HepG2 (cell line): ENCODE data around the gene TSC22D2. TPM values are rescaled to one million over a fixed set of nuclear protein-coding genes. Genes with fewer than 3 reads are reported as not detected.

Experiments used
- ATAC-seq: fragments of 200-7000 bp; cut with Tn5 transposase; 3 replicates; pipeline ENCODE4 v1.9.1; 2020; ENCODE audit warnings: mild to moderate bottlenecking, moderate library complexity
- BruUV-seq: library from RNA; stranded (reverse); fragments of 400-500 nt; replicated peaks from 2 replicates; lab custom pipeline; 2021; lab: Mats Ljungman, UMichigan
- CTCF ChIA-PET: fragments of 300-600 bp; formaldehyde crosslinking; extraction: SDS; loops from one replicate; lab custom pipeline; 2021; ENCODE audit warnings: low total read pairs, inconsistent platforms, low intra/inter-chr PET ratio; lab: Yijun Ruan, JAX
- POLR2A ChIA-PET: fragments of 350-600 bp; sonication (Branson Sonifier 250); formaldehyde crosslinking; loops from one replicate; lab custom pipeline; 2020; ENCODE audit warnings: antibody characterized with exemption, inconsistent platforms; lab: Yijun Ruan, JAX
- DNase-seq: peaks from one replicate; pipeline ENCODE4 v3.0.0-alpha.2; 2015; ENCODE audit warnings: low spot score
- FAIRE-seq: peaks from 3 replicates; lab custom pipeline; 2011; peaks lifted over from hg19 to GRCh38; lab: Jason Lieb, UNC
- H2AFZ ChIP-seq: one replicate; pipeline ENCODE4 v1.6.1; 2011; ENCODE audit warnings: low read length, inconsistent platforms
- H3K27ac ChIP-seq: fragments of 300-600 bp; 3 replicates; pipeline ENCODE4 v1.8.0; 2011; ENCODE audit warnings: mixed run types, mild to moderate bottlenecking, mixed read lengths, low read length, inconsistent platforms; ENCODE audit not compliant: insufficient read depth; ENCODE audit errors: extremely low read length
- H3K27me3 ChIP-seq, 2 experiments: fragments of 200-600 bp in 1 of 2; 2 replicates in 1 of 2; 3 replicates in 1 of 2; pipeline versions ENCODE4 v1.6.0 to v1.8.0; 2011; ENCODE audit warnings: low read length in 2 of 2, mild to moderate bottlenecking in 2 of 2, moderate library complexity in 2 of 2, inconsistent platforms in 1 of 2; ENCODE audit not compliant: insufficient read depth in 2 of 2, control insufficient read depth in 1 of 2
- H3K36me3 ChIP-seq, 2 experiments: fragments of 200-600 bp in 1 of 2; replicated peaks in 1 of 2; 2 replicates in 1 of 2; 3 replicates in 1 of 2; pipeline versions ENCODE4 v1.5.1 to v1.8.0; 2011; ENCODE audit warnings: low read length in 2 of 2, inconsistent platforms in 1 of 2; ENCODE audit not compliant: insufficient read depth in 2 of 2, control insufficient read depth in 1 of 2
- H3K4me1 ChIP-seq: 2 replicates; pipeline ENCODE4 v1.5.1; 2012; ENCODE audit warnings: low read length, inconsistent platforms; ENCODE audit not compliant: insufficient read depth
- H3K4me2 ChIP-seq: 2 replicates; pipeline ENCODE4 v1.6.0; 2011; ENCODE audit warnings: low read depth, low read length, inconsistent platforms
- H3K4me3 ChIP-seq, 3 experiments: fragments of 200-600 bp in 1 of 3; sonication (generic), shearing (Covaris generic) in 1 of 3; replicated peaks in 1 of 3; 2 replicates each; pipeline ENCODE4 v1.5.1; 2011 to 2016; ENCODE audit warnings: low read length in 3 of 3, inconsistent platforms in 2 of 3, low read depth in 2 of 3, mild to moderate bottlenecking in 2 of 3, control low read depth in 1 of 3, mixed read lengths in 1 of 3; ENCODE audit not compliant: insufficient read depth in 1 of 3
- H3K79me2 ChIP-seq: one replicate; pipeline ENCODE4 v1.6.1; 2011; ENCODE audit warnings: low read length, inconsistent platforms; ENCODE audit not compliant: insufficient read depth
- H3K9ac ChIP-seq: 2 replicates; pipeline ENCODE4 v1.6.0; 2011; ENCODE audit warnings: mild to moderate bottlenecking, low read depth, low read length, inconsistent platforms; ENCODE audit not compliant: insufficient read depth
- H3K9me3 ChIP-seq: 2 replicates; pipeline ENCODE4 v1.5.1; 2012; ENCODE audit warnings: mild to moderate bottlenecking, low read length
- H4K20me1 ChIP-seq: 2 replicates; pipeline ENCODE4 v1.6.0; 2011; ENCODE audit warnings: inconsistent platforms, mild to moderate bottlenecking, low read length, moderate library complexity; ENCODE audit not compliant: insufficient read depth
- ARNTL ChIP-seq: sonication (generic); formaldehyde crosslinking; IDR thresholded peaks from 2 replicates; pipeline ENCODE4 v1.4.0; 2020; ENCODE audit warnings: mild to moderate bottlenecking, missing genetic modification reagents
- BCL6 ChIP-seq: IDR thresholded peaks from 2 replicates; pipeline ENCODE4 v1.6.1; 2016; ENCODE audit warnings: missing genetic modification reagents, missing compliant biosample characterization
- GATAD2A ChIP-seq: IDR thresholded peaks from 2 replicates; pipeline ENCODE4 v1.6.1; 2016
- HNF4A ChIP-seq: sonication (generic); formaldehyde crosslinking; IDR thresholded peaks from 2 replicates; pipeline ENCODE4 v1.4.0; 2020; ENCODE audit warnings: missing genetic modification reagents
- KDM5A ChIP-seq: fragments of 200-600 bp; sonication (generic); IDR thresholded peaks from 2 replicates; pipeline ENCODE4 v1.7.0; 2018; ENCODE audit warnings: antibody characterized with exemption, mild to moderate bottlenecking, low read length, borderline replicate concordance
- KLF9 ChIP-seq: IDR thresholded peaks from 2 replicates; pipeline ENCODE4 v1.6.1; 2016; ENCODE audit warnings: low read depth
- NFE2 ChIP-seq: sonication (generic); formaldehyde crosslinking; IDR thresholded peaks from 2 replicates; pipeline ENCODE4 v1.4.0; 2020; ENCODE audit warnings: missing genetic modification reagents
- RARA ChIP-seq: IDR thresholded peaks from 2 replicates; pipeline ENCODE4 v1.6.1; 2016; ENCODE audit warnings: missing genetic modification reagents, missing compliant biosample characterization
- SAP130 ChIP-seq: IDR thresholded peaks from 2 replicates; pipeline ENCODE4 v1.6.1; 2016; ENCODE audit warnings: low read depth
- ZBTB7A ChIP-seq: sonication (generic); formaldehyde crosslinking; IDR thresholded peaks from 2 replicates; pipeline ENCODE4 v1.8.0; 2022; ENCODE audit warnings: mild to moderate bottlenecking, missing genetic modification reagents
- ZNF30 ChIP-seq: sonication (generic); formaldehyde crosslinking; IDR thresholded peaks from 2 replicates; pipeline ENCODE4 v1.5.0; 2020; ENCODE audit warnings: mild to moderate bottlenecking, missing genetic modification reagents
- ZNF782 ChIP-seq: sonication (generic); formaldehyde crosslinking; IDR thresholded peaks from 2 replicates; pipeline ENCODE4 v1.4.0; 2020; ENCODE audit warnings: missing genetic modification reagents, mild to moderate bottlenecking, borderline replicate concordance
- WGBS: methylation state at CpG from one replicate; pipeline ENCODE4 v1.1.6; 2017; ENCODE audit warnings: low lambda C conversion rate; 5-methylcytosine and 5-hydroxymethylcytosine counted together
- in situ Hi-C: cut with HindIII; loops from 2 replicates; pipeline ENCODE4 v1.10.0; 2017; ENCODE audit warnings: low pct_unique_long_range_greater_than_20kb; ENCODE audit not compliant: extremely low pct_ligation_motif_present
- intact Hi-C: fragments of 100-400 bp; cut with micrococcal nuclease; formaldehyde crosslinking; loops from one replicate; pipeline ENCODE4 v1.10.0; 2022; ENCODE audit not compliant: unreplicated experiment
- polyA plus RNA-seq, 8 experiments: library from polyadenylated mRNA; depleted of rRNA in 3 of 8; stranded (reverse) in 7 of 8; unstranded in 1 of 8; fragments of >200 nt; fragmentation: Illumina TruSeq in 4 of 8; extraction: Trizol in 4 of 8; gene quantifications; 2 replicates each; pipeline versions ENCODE4 v1.2.1 to v1.2.3, GENCODE V29; 2011 to 2016; ENCODE audit warnings: low read depth in 4 of 8, missing spikeins in 1 of 8, mixed read lengths in 1 of 8; ENCODE audit not compliant: insufficient read depth in 1 of 8
- total RNA-seq, 5 experiments: library from RNA; depleted of rRNA; stranded (reverse); fragments of >200 nt; fragmentation: Illumina TruSeq; extraction: Trizol; gene quantifications; 2 replicates each; pipeline ENCODE4 v1.2.3, GENCODE V29; 2016; ENCODE audit warnings: low read depth in 1 of 5
- TF ChIP-seq, protein P1 (sequence below): IDR thresholded peaks from 2 replicates; pipeline ENCODE4 v1.6.1; 2016; ENCODE audit warnings: low read depth
- TF ChIP-seq, protein P2 (sequence below): sonication (generic); formaldehyde crosslinking; IDR thresholded peaks from 2 replicates; pipeline ENCODE4 v1.5.0; 2020; ENCODE audit warnings: mild to moderate bottlenecking, missing genetic modification reagents, borderline replicate concordance

TSC22D2 gene
- total and polyA plus RNA-seq, 2 of the 13 experiments (the other 11 are each of a cell fraction or from before 2014, with no cell fraction given): 4.6 to 8.2 TPM

DNA sequence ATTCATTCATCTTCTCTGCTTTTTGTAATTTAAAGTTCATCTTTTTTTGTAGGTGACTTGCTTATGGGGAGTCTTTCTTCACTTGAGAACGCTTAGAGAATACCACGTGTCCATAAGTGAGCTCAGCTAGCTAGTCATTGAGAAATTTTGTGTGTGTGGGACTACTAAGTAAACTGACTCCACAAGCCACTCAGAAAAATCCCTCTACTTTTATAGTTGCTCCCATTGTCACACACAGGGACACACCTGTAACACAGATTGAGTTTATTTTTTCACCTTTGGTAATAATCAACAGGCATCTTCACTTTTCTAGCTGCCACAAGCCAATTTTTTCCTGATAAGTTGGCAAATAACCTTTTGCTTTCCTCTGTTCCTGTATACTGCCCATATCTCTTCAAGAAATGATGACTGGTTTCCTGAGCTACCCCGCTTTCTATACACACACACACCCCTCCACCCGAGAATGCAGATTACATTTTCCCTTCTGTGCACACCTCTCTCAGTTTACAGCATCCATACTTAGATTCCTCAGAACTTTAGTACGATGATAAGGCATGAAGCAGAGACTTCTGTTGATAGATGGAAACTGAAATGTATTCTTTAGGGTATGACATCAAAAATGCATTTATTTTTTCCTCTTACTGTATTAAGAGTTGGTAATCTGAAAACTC lies 4.6 kb downstream of the TSC22D2 start (continued):
- no peak for TF ChIP-seq ZNF782 (CRISPR knock-in tag)
- 0 out of 2 replicates have a peak, but pooled peaks have one; percentile 20 for TF ChIP-seq KDM5A
- TF ChIP-seq BCL6: peak; percentile 24; the same call in 1 of the 2 replicates
- TF ChIP-seq, all 625 proteins: peak for 11

DNA sequence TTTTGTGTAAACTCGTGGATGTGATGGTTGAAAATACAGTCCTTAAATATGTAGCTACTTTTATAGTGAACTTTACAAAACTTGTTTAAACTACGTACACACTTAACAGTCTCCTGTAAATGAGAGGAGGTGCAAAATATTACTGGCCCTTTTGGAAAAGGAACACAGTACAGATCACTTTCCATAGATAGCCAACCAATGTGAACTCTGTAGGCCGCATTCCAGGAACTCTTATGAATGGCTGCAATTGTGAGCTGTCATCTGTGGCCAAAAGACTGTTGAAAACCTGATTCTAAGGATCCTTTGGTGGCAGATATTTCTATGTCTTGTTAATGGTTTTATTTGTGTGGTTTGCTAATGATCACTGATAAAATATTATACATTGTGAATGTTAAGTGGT lies 6.2 kb downstream of the TSC22D2 start:
- intact Hi-C loops: loop anchor here (1.0 to 10.0 kb wide), 5 partner anchors 33 to 479 kb away; partner anchors contain the start of genes EIF2A and SERP1
- Histone ChIP-seq H3K27ac (no peak overlapping the region), H3K4me1 (peaks cover 38% of the 10 kb centered on the region), H3K4me3 (peak overlapping the region; percentile 89 to 97 (median 90); a peak in 5 of 6 replicates), H3K27me3 (no peaks in the 10 kb centered on the region; a peak in 1 of 5 replicates), H2AFZ (no peak overlapping the region), H3K4me2 (peak overlapping the region; percentile 89), H3K79me2 (peaks cover 100% of the 10 kb centered on the region), H3K9me3 (no peaks in the 10 kb centered on the region), H4K20me1 (peaks cover 69% of the 10 kb centered on the region), H3K9ac (no peak overlapping the region; the same call in 1 of the 2 replicates), H3K36me3 (0 out of 5 replicates have a peak, but pooled peaks cover 1 to 12% of the 10 kb centered on the region in 2 experiments)
- ChIA-PET POLR2A (no interaction called here), CTCF (no interaction called here)
- FAIRE-seq: peak; percentile 68
- no TSS peak for BruUV-seq
- DNase-seq: peak; percentile 76
- 5% methylated on average over 3 of the region's 3 CpGs for WGBS
- in situ Hi-C loops: no loop called here
- peak; percentile 26 for ATAC-seq
- TF ChIP-seq, protein P1, sequence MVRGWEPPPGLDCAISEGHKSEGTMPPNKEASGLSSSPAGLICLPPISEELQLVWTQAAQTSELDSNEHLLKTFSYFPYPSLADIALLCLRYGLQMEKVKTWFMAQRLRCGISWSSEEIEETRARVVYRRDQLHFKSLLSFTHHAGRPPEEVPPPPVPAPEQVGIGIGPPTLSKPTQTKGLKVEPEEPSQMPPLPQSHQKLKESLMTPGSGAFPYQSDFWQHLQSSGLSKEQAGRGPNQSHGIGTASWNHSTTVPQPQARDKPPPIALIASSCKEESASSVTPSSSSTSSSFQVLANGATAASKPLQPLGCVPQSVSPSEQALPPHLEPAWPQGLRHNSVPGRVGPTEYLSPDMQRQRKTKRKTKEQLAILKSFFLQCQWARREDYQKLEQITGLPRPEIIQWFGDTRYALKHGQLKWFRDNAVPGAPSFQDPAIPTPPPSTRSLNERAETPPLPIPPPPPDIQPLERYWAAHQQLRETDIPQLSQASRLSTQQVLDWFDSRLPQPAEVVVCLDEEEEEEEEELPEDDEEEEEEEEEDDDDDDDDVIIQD: peak; percentile 54
- TF ChIP-seq ZBTB7A: no peak
- TF ChIP-seq GATAD2A (CRISPR knock-in tag): 0 out of 2 replicates have a peak, but pooled peaks have one; percentile 28
- TF ChIP-seq RARA (CRISPR knock-in tag): peak; percentile 56
- no peak for TF ChIP-seq NFE2 (CRISPR knock-in tag)
- TF ChIP-seq KLF9 (CRISPR knock-in tag): no peak
- TF ChIP-seq, protein P2, sequence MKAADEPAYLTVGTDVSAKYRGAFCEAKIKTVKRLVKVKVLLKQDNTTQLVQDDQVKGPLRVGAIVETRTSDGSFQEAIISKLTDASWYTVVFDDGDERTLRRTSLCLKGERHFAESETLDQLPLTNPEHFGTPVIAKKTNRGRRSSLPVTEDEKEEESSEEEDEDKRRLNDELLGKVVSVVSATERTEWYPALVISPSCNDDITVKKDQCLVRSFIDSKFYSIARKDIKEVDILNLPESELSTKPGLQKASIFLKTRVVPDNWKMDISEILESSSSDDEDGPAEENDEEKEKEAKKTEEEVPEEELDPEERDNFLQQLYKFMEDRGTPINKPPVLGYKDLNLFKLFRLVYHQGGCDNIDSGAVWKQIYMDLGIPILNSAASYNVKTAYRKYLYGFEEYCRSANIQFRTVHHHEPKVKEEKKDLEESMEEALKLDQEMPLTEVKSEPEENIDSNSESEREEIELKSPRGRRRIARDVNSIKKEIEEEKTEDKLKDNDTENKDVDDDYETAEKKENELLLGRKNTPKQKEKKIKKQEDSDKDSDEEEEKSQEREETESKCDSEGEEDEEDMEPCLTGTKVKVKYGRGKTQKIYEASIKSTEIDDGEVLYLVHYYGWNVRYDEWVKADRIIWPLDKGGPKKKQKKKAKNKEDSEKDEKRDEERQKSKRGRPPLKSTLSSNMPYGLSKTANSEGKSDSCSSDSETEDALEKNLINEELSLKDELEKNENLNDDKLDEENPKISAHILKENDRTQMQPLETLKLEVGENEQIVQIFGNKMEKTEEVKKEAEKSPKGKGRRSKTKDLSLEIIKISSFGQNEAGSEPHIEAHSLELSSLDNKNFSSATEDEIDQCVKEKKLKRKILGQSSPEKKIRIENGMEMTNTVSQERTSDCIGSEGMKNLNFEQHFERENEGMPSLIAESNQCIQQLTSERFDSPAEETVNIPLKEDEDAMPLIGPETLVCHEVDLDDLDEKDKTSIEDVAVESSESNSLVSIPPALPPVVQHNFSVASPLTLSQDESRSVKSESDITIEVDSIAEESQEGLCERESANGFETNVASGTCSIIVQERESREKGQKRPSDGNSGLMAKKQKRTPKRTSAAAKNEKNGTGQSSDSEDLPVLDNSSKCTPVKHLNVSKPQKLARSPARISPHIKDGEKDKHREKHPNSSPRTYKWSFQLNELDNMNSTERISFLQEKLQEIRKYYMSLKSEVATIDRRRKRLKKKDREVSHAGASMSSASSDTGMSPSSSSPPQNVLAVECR (CRISPR knock-in tag): peak; percentile 18; the same call in 1 of the 2 replicates
- no peak for TF ChIP-seq ZNF30 (CRISPR knock-in tag)
- no peak for TF ChIP-seq ARNTL (CRISPR knock-in tag)
- peak; percentile 12; the same call in 1 of the 2 replicates for TF ChIP-seq HNF4A (CRISPR knock-in tag)
- TF ChIP-seq SAP130: peak; percentile 82
